Posterior cingulate gyrus (tissue), 11 donors: ENCODE measurements around the gene TOMM40.
"Not testable (repeated sequence)": the region's sequence is repeated elsewhere in the genome, so short reads cannot be mapped to it uniquely, and the experiment has no call there.

ENCODE experiments used
- DNase-seq, 10 donors: peaks; one replicate each; pipeline versions ENCODE4 v3.0.0 to v3.0.0-alpha.2; 2020 to 2021; ENCODE audit warnings: mixed read lengths in 3 of 10
- intact Hi-C: fragments of 100-400 bp; cut with DNase I; formaldehyde crosslinking; loops from one replicate; pipeline ENCODE4 v1.15.1; 2023

The TOMM40 gene

GRCh38 chr19:44869733-44870470 lies 21.2 kb upstream of the TOMM40 start:
- no peak for DNase-seq

DNA sequence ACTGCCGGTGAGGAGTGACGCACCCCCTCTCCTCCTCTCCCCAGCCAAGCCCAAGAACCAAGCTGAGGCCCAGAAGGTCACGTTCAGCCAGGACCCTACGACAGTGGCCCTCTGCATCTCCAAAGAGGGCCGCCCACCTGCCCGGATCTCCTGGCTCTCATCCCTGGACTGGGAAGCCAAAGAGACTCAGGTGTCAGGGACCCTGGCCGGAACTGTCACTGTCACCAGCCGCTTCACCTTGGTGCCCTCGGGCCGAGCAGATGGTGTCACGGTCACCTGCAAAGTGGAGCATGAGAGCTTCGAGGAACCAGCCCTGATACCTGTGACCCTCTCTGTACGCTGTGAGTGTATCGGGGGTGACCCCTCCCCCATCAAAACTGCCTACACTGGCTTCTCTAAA lies 19.2 kb upstream of the TOMM40 start:
- intact Hi-C loops, result no loop called here

More at GRCh38 chr19:44869733-44870470, 21.2 kb upstream of the TOMM40 start:
- intact Hi-C loops, result no loop called here

GRCh38 chr19:44872661-44873060 lies 18.4 kb upstream of the TOMM40 start:
- DNase-seq, result no peak
- intact Hi-C loops, result no loop called here

More for the DNA sequence above, 19.2 kb upstream of the TOMM40 start:
- no peak for DNase-seq

- no peak for DNase-seq
- intact Hi-C loops, result no loop called here
These were observed 16.7 kb upstream of the TOMM40 start for GRCh38 chr19:44874317-44874716.

GRCh38 chr19:44875666-44876451 lies 15.2 kb upstream of the TOMM40 start:
- no peak for DNase-seq
- intact Hi-C loops, result no loop called here

GRCh38 chr19:44876930-44877535 lies 14.0 kb upstream of the TOMM40 start:
- intact Hi-C loops, result no loop called here
- no peak for DNase-seq

- no peak for DNase-seq
- intact Hi-C loops, result no loop called here
These were observed 12.8 kb upstream of the TOMM40 start for GRCh38 chr19:44878120-44878865.

GRCh38 chr19:44879309-44880065 lies 11.6 kb upstream of the TOMM40 start:
- DNase-seq, result no peak
- intact Hi-C loops, result no loop called here

GRCh38 chr19:44882063-44882462 lies 9.0 kb upstream of the TOMM40 start:
- no peak for DNase-seq
- intact Hi-C loops, result no loop called here

GRCh38 chr19:44882619-44883397 lies 8.2 kb upstream of the TOMM40 start:
- intact Hi-C loops, DNase-seq: not testable (repeated sequence)

DNA sequence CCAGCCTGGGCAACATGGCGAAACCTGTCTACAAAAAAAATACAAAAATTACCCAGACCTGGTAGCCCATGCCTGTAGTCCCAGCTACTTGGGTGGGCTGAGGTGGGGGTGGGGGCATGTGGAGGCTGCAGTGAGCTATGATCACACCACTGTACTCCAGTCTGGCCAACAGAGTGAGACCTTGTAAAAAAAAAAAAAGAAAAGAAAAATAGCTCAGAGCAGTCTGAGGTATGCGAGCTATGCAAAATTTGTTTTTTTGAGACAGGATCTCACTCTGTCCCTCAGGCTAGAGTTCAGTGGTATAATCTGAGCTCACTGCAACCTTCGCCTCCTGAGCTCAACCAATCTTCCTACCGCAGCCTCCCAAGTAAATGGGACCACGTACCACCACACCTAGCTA lies 7.1 kb upstream of the TOMM40 start:
- no peak for DNase-seq
- intact Hi-C loops, result no loop called here

DNA sequence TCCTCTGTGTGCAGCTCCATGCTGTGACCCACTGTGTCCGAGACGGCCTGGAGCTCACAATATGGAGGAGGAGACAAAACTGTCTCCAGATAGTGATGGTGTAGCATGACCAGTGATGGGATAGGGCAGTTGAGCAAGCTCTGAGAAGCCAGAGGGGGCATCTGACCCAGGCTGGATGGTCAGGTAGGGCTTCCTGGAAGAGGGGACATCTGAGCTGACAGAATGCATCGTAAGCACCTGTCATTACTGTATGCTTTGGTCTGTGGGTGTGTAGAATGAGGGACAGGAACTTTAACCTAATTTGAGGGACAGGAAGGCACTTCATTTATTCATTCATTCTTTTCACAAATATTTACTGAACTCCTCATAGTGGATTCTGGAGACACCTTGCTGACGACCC lies 6.5 kb upstream of the TOMM40 start:
- no peak for DNase-seq
- intact Hi-C loops, result no loop called here

GRCh38 chr19:44886141-44886540 lies 4.9 kb upstream of the TOMM40 start:
- intact Hi-C loops, result no loop called here
- no peak for DNase-seq

DNA sequence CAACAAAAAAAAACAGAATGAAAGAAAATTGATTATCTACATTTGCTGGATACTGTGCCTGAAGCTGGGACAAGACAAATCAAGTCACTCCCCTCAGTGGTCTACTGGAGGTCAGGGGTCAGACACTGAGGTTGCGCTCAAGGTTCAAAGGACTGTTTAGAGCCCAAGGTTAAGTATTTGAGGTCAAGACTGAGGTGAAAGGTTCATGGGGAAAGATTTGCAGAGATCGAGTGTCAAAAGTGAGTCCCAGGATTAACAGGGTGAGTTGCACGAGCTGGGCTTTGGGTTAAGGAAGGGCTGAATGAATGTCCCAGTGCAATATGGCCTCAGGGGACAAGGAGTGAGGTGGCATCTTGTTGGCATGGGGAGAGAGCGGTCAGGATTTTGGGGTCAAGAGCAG lies 3.4 kb upstream of the TOMM40 start:
- intact Hi-C loops, result no loop called here
- DNase-seq, result no peak

DNA sequence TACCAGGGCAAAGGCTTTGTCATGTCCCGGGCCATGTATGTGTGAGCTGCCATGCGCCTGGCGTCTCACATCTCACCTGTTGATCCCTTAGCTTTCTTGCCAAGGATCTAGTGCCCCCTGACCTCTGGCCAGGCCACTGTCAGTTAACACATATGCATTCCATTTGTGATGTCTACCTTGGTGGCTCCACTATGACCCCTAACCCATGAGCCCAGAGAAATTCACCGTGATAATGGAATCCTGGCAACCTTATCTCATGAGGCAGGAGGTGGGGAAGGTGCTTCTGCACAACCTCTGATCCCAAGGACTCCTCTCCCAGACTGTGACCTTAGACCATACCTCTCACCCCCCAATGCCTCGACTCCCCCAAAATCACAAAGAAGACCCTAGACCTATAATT lies 2.7 kb upstream of the TOMM40 start:
- intact Hi-C loops, DNase-seq: not testable (repeated sequence)

GRCh38 chr19:44889830-44890365 lies 1.2 kb upstream of the TOMM40 start:
- intact Hi-C loops, result no loop called here
- no peak for DNase-seq

DNA sequence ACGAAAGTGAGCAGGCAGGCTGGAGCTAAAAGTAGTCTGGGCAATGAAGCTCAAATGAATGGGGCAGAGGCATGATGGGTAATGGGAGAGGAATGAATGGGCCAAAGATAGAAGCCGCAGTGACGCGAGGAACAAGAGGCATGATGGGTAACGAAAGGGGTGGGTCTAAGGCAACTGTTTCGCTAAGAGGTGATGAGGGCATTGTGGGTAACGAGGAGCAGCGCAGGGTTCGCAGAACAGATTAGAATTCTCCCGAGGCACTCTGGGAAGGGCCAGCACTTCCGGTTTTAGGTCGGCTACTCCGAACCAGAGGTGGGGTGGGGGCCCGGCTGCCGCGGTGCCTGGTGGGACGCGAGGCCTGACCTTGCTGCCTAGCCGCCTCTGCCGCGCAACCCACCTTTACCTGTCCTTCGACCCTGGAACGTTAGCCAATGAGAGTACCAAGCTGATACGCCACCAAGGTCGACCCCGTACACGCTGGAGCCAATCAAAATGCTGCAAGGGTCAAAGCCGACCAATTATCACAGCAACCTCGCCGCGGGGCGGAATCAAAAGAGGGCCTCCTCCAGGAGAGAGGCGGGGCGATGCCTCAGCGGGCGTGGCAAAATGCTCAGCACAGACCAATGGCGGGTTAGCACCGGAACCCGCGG lies 563 bp upstream of the TOMM40 start:
- intact Hi-C loops, result no loop called here
- DNase-seq, result peak in 9 of 10 donors; percentile 99 to 100 (median 100)

DNA sequence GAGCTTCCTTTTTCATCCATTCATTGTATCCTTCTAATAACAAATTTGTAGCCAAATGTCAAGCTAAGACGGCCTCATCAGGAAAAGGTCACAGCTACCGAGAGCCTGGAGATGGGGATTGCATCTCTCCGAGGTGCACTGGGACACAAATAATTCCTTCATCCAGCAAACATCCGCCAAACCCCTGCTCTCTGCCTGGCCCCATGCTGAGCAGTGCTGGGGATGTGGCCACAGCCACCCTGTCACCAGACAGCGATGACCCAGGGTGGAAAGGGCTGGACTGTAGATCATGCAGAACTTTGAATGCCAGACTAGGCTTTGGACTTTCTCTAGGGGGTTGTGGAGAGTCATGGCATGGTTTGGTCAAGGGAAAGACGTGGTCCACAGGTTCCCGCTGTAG lies 1.9 kb downstream of the TOMM40 start:
- intact Hi-C loops, result no loop called here

More for the DNA sequence above, 1.9 kb downstream of the TOMM40 start:
- DNase-seq, result no peak
